OCI-LY1 (cell line): ENCODE measurements around the gene MAST4.

Experiments
- H2AFZ ChIP-seq: fragments of 200-600 bp; sonication (generic), shearing (Covaris generic); 2 replicates; pipeline ENCODE4 v1.6.0; 2014; ENCODE audit warnings: antibody characterized with exemption, mild to moderate bottlenecking, low read length
- H3F3A ChIP-seq: fragments of 200-600 bp; sonication (generic), shearing (Covaris generic); 2 replicates; pipeline ENCODE4 v1.6.0; 2014; ENCODE audit warnings: mild to moderate bottlenecking, antibody characterized with exemption, low read length, moderate library complexity; ENCODE audit not compliant: insufficient read depth
- H3K27ac ChIP-seq: fragments of 200-600 bp; sonication (generic); 2 replicates; pipeline ENCODE4 v1.5.1; 2014; ENCODE audit warnings: low read length, mixed run types, mild to moderate bottlenecking, low read depth; ENCODE audit not compliant: poor library complexity, severe bottlenecking
- H3K27me3 ChIP-seq: fragments of 200-600 bp; sonication (generic); 2 replicates; pipeline ENCODE4 v1.6.0; 2014; ENCODE audit warnings: antibody characterized with exemption, mild to moderate bottlenecking, low read length, moderate library complexity; ENCODE audit not compliant: insufficient read depth
- H3K36me3 ChIP-seq: fragments of 200-600 bp; sonication (generic); 2 replicates; pipeline ENCODE4 v1.6.1; 2014; ENCODE audit warnings: mild to moderate bottlenecking, antibody characterized with exemption, low read length, moderate library complexity, mixed read lengths; ENCODE audit not compliant: insufficient read depth
- H3K4me1 ChIP-seq: fragments of 200-600 bp; sonication (generic); 2 replicates; pipeline ENCODE4 v1.5.1; 2014; ENCODE audit warnings: mild to moderate bottlenecking, low read length, moderate library complexity; ENCODE audit not compliant: insufficient read depth, severe bottlenecking
- H3K4me2 ChIP-seq: fragments of 200-600 bp; sonication (generic), shearing (Covaris generic); 2 replicates; pipeline ENCODE4 v1.6.1; 2014; ENCODE audit warnings: low read length
- H3K4me3 ChIP-seq: fragments of 200-600 bp; sonication (generic); 2 replicates; pipeline ENCODE4 v1.5.1; 2014; ENCODE audit warnings: low read length, low read depth, mild to moderate bottlenecking, mixed read lengths; ENCODE audit not compliant: poor library complexity, severe bottlenecking
- H3K79me2 ChIP-seq: fragments of 200-600 bp; shearing (Covaris generic); 2 replicates; pipeline ENCODE4 v1.6.1; 2016; ENCODE audit warnings: mixed run types, low read length, mixed read lengths; ENCODE audit not compliant: insufficient read depth
- H3K9ac ChIP-seq: fragments of 200-600 bp; sonication (generic), shearing (Covaris generic); 2 replicates; pipeline ENCODE4 v1.6.1; 2014; ENCODE audit warnings: mild to moderate bottlenecking, low read length, mixed read lengths
- H3K9me2 ChIP-seq: fragments of 200-600 bp; sonication (generic), shearing (Covaris generic); 2 replicates; pipeline ENCODE4 v1.6.1; 2014; ENCODE audit warnings: low read depth, mild to moderate bottlenecking, low read length, mixed read lengths
- H3K9me3 ChIP-seq: fragments of 200-600 bp; shearing (Covaris generic); 2 replicates; pipeline ENCODE4 v1.6.1; 2014; ENCODE audit warnings: low read length, mixed read lengths
- H4K20me1 ChIP-seq: fragments of 200-600 bp; sonication (generic), shearing (Covaris generic); 2 replicates; pipeline ENCODE4 v1.6.0; 2016; ENCODE audit warnings: mild to moderate bottlenecking, low read length; ENCODE audit not compliant: insufficient read depth
- EZH2 ChIP-seq: fragments of 200-600 bp; sonication (generic), shearing (Covaris generic); IDR thresholded peaks from 2 replicates; pipeline ENCODE4 v1.8.0; 2017; ENCODE audit warnings: borderline replicate concordance, mixed run types, mild to moderate bottlenecking, antibody characterized with exemption, low read length, moderate library complexity, mixed read lengths
- TF ChIP-seq, protein P1 (sequence below): fragments of 200-600 bp; sonication (generic), shearing (Covaris generic); IDR thresholded peaks from 2 replicates; pipeline ENCODE4 v1.5.1; 2017; ENCODE audit warnings: mild to moderate bottlenecking, antibody characterized with exemption, low read length, moderate library complexity, mixed read lengths

The MAST4 gene

DNA sequence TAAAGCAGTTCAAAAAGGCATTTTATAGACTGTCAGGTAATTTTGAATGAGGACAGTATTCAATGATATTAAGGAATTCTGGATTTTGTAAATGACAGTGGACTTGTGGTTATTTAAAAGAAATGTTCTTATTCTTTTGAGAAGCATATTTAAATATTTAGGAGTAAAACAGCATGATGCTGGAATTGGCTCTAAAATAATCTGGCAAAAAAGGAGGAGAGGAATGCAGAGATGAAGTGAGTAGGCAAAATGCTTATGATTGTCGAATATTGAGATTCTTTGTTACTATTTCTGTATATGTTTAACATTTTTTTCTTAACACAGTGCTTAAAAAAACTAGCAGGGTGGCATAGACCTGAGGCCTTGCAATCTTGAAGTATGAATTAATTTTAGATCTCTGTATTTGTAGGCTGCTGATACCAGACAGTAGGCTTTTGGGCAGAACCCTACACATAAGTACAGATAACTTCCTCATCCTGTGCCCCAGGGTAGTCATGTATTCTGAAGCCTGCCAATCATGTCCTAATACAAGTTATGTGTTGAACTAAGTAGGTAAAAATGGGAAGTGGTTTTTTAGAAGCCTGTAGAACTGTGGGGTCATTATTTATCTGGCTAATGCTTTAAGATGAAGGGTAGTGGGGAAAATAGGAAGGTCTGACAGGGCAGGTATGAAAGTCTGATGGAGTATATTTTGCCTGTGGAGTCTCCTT, 591.0 kb downstream of the MAST4 start:
- H3K27ac ChIP-seq, result peak overlapping the region; percentile 83
- TF ChIP-seq, protein P1, sequence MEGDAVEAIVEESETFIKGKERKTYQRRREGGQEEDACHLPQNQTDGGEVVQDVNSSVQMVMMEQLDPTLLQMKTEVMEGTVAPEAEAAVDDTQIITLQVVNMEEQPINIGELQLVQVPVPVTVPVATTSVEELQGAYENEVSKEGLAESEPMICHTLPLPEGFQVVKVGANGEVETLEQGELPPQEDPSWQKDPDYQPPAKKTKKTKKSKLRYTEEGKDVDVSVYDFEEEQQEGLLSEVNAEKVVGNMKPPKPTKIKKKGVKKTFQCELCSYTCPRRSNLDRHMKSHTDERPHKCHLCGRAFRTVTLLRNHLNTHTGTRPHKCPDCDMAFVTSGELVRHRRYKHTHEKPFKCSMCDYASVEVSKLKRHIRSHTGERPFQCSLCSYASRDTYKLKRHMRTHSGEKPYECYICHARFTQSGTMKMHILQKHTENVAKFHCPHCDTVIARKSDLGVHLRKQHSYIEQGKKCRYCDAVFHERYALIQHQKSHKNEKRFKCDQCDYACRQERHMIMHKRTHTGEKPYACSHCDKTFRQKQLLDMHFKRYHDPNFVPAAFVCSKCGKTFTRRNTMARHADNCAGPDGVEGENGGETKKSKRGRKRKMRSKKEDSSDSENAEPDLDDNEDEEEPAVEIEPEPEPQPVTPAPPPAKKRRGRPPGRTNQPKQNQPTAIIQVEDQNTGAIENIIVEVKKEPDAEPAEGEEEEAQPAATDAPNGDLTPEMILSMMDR, result no peak
- no peak for TF ChIP-seq EZH2
- no peak overlapping the region; the same call in 1 of the 2 replicates for H3K9ac ChIP-seq
- H2AFZ ChIP-seq, result no peak overlapping the region
- peaks cover 55% of the 10 kb centered on the region for H3K4me1 ChIP-seq
- H3K36me3 ChIP-seq, result peaks cover 67% of the 10 kb centered on the region
- H3K9me3 ChIP-seq, result no peaks in the 10 kb centered on the region
- no peaks in the 10 kb centered on the region for H3K27me3 ChIP-seq
- H3K4me3 ChIP-seq, result peak overlapping the region; percentile 11
- no peaks in the 10 kb centered on the region for H3K9me2 ChIP-seq
- H3K79me2 ChIP-seq, result peaks cover 44% of the 10 kb centered on the region
- no peaks in the 10 kb centered on the region for H3F3A ChIP-seq
- peak overlapping the region; percentile 54; the same call in 1 of the 2 replicates for H3K4me2 ChIP-seq
- H4K20me1 ChIP-seq, result no peaks in the 10 kb centered on the region

DNA sequence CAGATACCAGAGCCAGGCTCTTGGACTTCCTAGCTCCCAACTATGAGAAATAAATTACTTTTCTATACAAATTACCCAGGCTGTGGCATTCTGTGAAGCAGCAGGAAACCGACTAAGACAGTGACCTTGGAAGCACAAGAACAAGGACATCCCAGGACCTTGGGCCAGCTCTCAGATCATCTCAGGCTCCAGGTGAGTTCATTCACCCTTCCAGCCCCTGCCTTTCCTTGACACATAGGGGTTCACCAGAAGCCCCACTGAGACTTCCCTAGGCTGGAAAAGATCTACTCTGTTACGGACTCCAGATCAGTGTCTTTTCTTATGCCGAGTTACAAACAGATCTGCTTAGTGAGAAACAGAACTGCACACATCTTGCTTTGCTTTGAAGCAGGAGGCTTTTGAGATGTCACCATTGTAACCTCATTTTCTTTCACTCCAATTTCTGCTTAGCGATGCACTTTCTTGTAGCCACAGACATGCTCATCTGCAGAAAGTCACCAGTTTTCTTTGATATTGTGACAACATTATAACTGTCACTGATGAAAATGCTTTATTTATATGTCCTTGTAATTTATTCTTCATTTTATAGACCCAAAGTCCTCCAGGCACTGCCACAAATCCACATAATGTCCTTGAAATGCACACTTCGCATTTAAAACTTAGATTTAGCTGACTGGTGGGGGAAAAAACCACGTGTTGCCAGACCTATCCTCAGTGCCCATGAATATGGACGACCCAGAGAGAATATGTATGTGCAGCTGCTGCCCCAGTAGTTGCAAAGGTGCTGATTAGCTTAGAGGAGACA, 592.3 kb downstream of the MAST4 start:
- no peaks in the 10 kb centered on the region for H4K20me1 ChIP-seq
- H3K9ac ChIP-seq, result peak overlapping the region; percentile 37
- no peaks in the 10 kb centered on the region for H3K27me3 ChIP-seq
- H3K36me3 ChIP-seq, result peaks cover 66% of the 10 kb centered on the region
- no peaks in the 10 kb centered on the region; the same call in 1 of the 2 replicates for H3K9me3 ChIP-seq
- H2AFZ ChIP-seq, result no peak overlapping the region
- H3K79me2 ChIP-seq, result peaks cover 56% of the 10 kb centered on the region
- H3F3A ChIP-seq, result no peaks in the 10 kb centered on the region
- H3K4me2 ChIP-seq, result peak overlapping the region; percentile 54
- H3K4me3 ChIP-seq, result peak overlapping the region; percentile 25
- H3K27ac ChIP-seq, result peak overlapping the region; percentile 83
- peaks cover 67% of the 10 kb centered on the region for H3K4me1 ChIP-seq
- TF ChIP-seq, protein P1, result no peak
- no peak for TF ChIP-seq EZH2
- H3K9me2 ChIP-seq, result no peaks in the 10 kb centered on the region

DNA sequence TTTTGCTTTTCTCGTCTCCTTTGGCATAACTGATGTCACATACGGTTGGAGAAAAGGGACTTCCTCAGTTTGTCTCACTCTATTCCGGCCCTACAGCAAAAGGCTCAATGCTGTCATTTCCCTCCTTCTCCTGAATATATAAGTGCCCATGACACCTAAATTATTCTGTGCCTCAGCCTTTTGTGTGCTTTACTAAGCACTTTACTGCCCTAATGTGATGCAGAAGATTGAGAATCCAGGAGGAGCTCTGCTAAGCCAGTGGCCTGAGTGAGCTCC, 592.8 kb downstream of the MAST4 start:
- H2AFZ ChIP-seq, result no peak overlapping the region
- H3K27ac ChIP-seq, result peak overlapping the region; percentile 83
- peak overlapping the region; percentile 54 for H3K4me2 ChIP-seq

More for the DNA sequence above, 592.8 kb downstream of the MAST4 start:
- Histone ChIP-seq H3K4me1 (peaks cover 73% of the 10 kb centered on the region), H4K20me1 (no peaks in the 10 kb centered on the region), H3K36me3 (peaks cover 66% of the 10 kb centered on the region), H3K9ac (peak overlapping the region; percentile 37), H3F3A (no peaks in the 10 kb centered on the region), H3K4me3 (peak overlapping the region; percentile 25), H3K9me2 (no peaks in the 10 kb centered on the region), H3K79me2 (peaks cover 61% of the 10 kb centered on the region), H3K27me3 (no peaks in the 10 kb centered on the region), H3K9me3 (no peaks in the 10 kb centered on the region; the same call in 1 of the 2 replicates)
- TF ChIP-seq, protein P1, result no peak
- TF ChIP-seq EZH2, result no peak
